Hematopoietic multipotent progenitor cell treated with erythropoietin and hydrocortisone succinate and interleukin-3 and kit ligand, for 8 days (in vitro differentiated cells): ENCODE results near the gene TRA2B.
A peak's percentile ranks its signal among the peaks of the same experiment; 100 is the strongest.

Experiments
- DNase-seq: peaks from one replicate; pipeline ENCODE4 v3.0.0-alpha.2; 2015

TRA2B gene

GRCh38 chr3:185866555-185866954 lies 71.3 kb downstream of the TRA2B start:
- DNase-seq, result peak; percentile 33
